CD4-positive, alpha-beta T cell (primary cell): ENCODE measurements around the gene SKAP1. TPM values are rescaled to one million over a fixed set of nuclear protein-coding genes. Genes with fewer than 3 reads are reported as not detected.
A peak's percentile ranks its signal among the peaks of the same experiment; 100 is the strongest.

Experiments used
- ATAC-seq: fragments of 200-7000 bp; cut with Tn5 transposase; one replicate; pipeline ENCODE4 v1.10.0; 2022; ENCODE audit warnings: mild to moderate bottlenecking; ENCODE audit not compliant: poor library complexity
- CTCF ChIA-PET: fragments of 350-600 bp; sonication (Branson Sonifier 250); formaldehyde crosslinking; loops from one replicate; lab custom pipeline; 2021; ENCODE audit warnings: antibody characterized with exemption, inconsistent platforms; lab: Charles Lee
- POLR2A ChIA-PET: fragments of 350-600 bp; sonication (Branson Sonifier 250); formaldehyde crosslinking; loops from one replicate; lab custom pipeline; 2021; ENCODE audit warnings: antibody characterized with exemption, inconsistent platforms; lab: Charles Lee
- DNase-seq, 14 experiments: peaks; one replicate each; pipeline ENCODE4 v3.0.0-alpha.2; 2013 to 2020; ENCODE audit warnings: mixed read lengths in 2 of 14
- H3K27ac ChIP-seq, 2 donors: one replicate each; pipeline versions ENCODE4 v1.5.1 to v1.7.0; 2013; ENCODE audit warnings: low read length in 2 of 2, low read depth in 1 of 2, mild to moderate bottlenecking in 1 of 2
- H3K27me3 ChIP-seq, 2 experiments: 1 replicate in 1 of 2; 2 replicates in 1 of 2; pipeline versions ENCODE4 v1.6.1 to v1.7.0; 2013; ENCODE audit warnings: low read length in 2 of 2, control low read depth in 1 of 2, mild to moderate bottlenecking in 1 of 2, moderate library complexity in 1 of 2; ENCODE audit not compliant: insufficient read depth in 2 of 2, control insufficient read depth in 1 of 2
- H3K36me3 ChIP-seq: one replicate; pipeline ENCODE4 v1.6.1; 2013; ENCODE audit warnings: low read length, control low read depth; ENCODE audit not compliant: insufficient read depth
- H3K4me1 ChIP-seq: one replicate; pipeline ENCODE4 v1.6.1; 2013; ENCODE audit warnings: low read length, control low read depth; ENCODE audit not compliant: insufficient read depth
- H3K4me3 ChIP-seq: one replicate; pipeline ENCODE4 v1.5.1; 2013; ENCODE audit warnings: mild to moderate bottlenecking, low read length, moderate library complexity
- H3K9me3 ChIP-seq, 2 experiments: 1 replicate in 1 of 2; 2 replicates in 1 of 2; pipeline versions ENCODE4 v1.6.1 to v1.7.0; 2013; ENCODE audit warnings: low read length in 2 of 2, mild to moderate bottlenecking in 2 of 2, control low read depth in 1 of 2, moderate library complexity in 1 of 2; ENCODE audit not compliant: control insufficient read depth in 1 of 2, insufficient read depth in 1 of 2
- H3K27ac Mint-ChIP-seq: one replicate; pipeline ENCODE4 v1.8.0; 2020; ENCODE audit warnings: mixed read lengths
- H3K27me3 Mint-ChIP-seq: one replicate; pipeline ENCODE4 v1.8.0; 2021; ENCODE audit warnings: mixed read lengths
- H3K36me3 Mint-ChIP-seq: one replicate; pipeline ENCODE4 v1.8.0; 2021; ENCODE audit warnings: low read depth, mixed read lengths
- H3K4me1 Mint-ChIP-seq: one replicate; pipeline ENCODE4 v1.8.0; 2021; ENCODE audit warnings: low read depth, mixed read lengths
- H3K4me3 Mint-ChIP-seq: one replicate; pipeline ENCODE4 v1.8.0; 2020; ENCODE audit warnings: mild to moderate bottlenecking, mixed read lengths
- H3K9me3 Mint-ChIP-seq: one replicate; pipeline ENCODE4 v1.8.0; 2020; ENCODE audit warnings: mixed read lengths
- intact Hi-C, 2 experiments: fragments of 100-400 bp; cut with DNase I in 1 of 2; cut with micrococcal nuclease in 1 of 2; formaldehyde crosslinking; loops; one replicate each; pipeline versions ENCODE4 v1.15.1 to v1.9.0; 2023 to 2025; cut with DNase I, micrococcal nuclease
- total RNA-seq, 174 experiments: library from RNA in 2 of 174; stranded (reverse) in 2 of 174; gene quantifications; one replicate each; pipeline ENCODE4 v1.2.3 and lab custom pipeline; 2021 to 2026
- TF ChIP-seq, protein P1 (sequence below): fragments of 200-600 bp; IDR thresholded peaks from one replicate; pipeline ENCODE4 v1.8.0; 2022; ENCODE audit warnings: antibody characterized with exemption, mild to moderate bottlenecking

The SKAP1 gene
- total RNA-seq, 2 experiments from 2014 or later, result 92.0 to 95.1 TPM

- Mint-ChIP-seq H3K27me3 (no peaks in the 10 kb centered on the region), H3K4me3 (no peak overlapping the region), H3K4me1 (peaks cover 21% of the 10 kb centered on the region), H3K27ac (peak overlapping the region; percentile 10), H3K9me3 (no peaks in the 10 kb centered on the region), H3K36me3 (peaks cover 45% of the 10 kb centered on the region)
- Histone ChIP-seq H3K4me3 (no peak overlapping the region), H3K27me3 (no peaks in the 10 kb centered on the region), H3K9me3 (no peaks in the 10 kb centered on the region), H3K36me3 (peaks cover 32% of the 10 kb centered on the region), H3K4me1 (no peaks in the 10 kb centered on the region), H3K27ac (no peak overlapping the region)
- POLR2A ChIA-PET, result no interaction called here
- CTCF ChIA-PET, result interaction anchor here (0.6 to 1.6 kb wide), 4 partner anchors 18 to 44 kb away, joined by 3 read pairs; no protein-coding TSS in a partner anchor
- TF ChIP-seq, protein P1, sequence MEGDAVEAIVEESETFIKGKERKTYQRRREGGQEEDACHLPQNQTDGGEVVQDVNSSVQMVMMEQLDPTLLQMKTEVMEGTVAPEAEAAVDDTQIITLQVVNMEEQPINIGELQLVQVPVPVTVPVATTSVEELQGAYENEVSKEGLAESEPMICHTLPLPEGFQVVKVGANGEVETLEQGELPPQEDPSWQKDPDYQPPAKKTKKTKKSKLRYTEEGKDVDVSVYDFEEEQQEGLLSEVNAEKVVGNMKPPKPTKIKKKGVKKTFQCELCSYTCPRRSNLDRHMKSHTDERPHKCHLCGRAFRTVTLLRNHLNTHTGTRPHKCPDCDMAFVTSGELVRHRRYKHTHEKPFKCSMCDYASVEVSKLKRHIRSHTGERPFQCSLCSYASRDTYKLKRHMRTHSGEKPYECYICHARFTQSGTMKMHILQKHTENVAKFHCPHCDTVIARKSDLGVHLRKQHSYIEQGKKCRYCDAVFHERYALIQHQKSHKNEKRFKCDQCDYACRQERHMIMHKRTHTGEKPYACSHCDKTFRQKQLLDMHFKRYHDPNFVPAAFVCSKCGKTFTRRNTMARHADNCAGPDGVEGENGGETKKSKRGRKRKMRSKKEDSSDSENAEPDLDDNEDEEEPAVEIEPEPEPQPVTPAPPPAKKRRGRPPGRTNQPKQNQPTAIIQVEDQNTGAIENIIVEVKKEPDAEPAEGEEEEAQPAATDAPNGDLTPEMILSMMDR, result no peak
- no peak for DNase-seq
- no peak for ATAC-seq
- intact Hi-C loops, result no loop called here
Observed at GRCh38 chr17:48282303-48282702, 147.7 kb downstream of the SKAP1 start.

DNA sequence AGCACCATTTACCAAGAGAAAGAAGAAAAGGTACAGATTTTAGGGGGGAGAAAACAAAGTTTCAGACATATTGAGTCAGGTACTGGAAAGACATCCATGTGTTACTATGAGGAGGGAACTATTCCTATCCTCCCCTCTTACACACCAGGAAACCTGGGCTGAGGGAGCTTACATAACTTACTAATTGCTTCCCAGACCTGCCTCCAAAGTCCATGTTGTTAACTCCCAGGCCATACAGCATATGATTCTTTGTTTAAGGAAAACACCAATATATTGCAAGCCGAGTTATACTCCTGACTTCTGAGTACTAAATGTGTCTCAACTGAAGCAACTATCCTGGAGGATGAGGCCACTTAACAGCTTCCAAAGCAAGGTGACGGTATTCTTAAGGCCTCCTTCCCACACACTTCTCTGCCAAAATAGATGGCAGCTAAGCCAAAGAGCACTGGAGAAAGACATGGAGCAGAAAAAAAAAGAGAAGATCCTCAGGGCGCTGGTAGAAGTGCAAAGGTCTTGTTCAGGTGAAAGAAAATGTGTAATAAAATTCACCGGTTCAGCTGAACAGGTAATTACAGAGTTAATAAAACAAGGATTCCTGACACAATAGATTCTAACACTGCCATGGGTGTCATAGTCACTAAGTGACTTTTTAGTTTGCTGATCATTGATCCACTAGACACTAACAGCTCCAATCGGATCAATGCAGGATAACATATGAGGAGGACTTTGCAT lies 151.1 kb downstream of the SKAP1 start:
- CTCF ChIA-PET, result interaction anchor here (1.4 kb wide), 1 partner anchor 19 kb away, joined by 3 read pairs; no protein-coding TSS in a partner anchor
- H3K27ac Mint-ChIP-seq, result no peak overlapping the region
- POLR2A ChIA-PET, result interaction anchor here (1.5 kb wide), 1 partner anchor 10 kb away, joined by 4 read pairs; no protein-coding TSS in a partner anchor
- no peak overlapping the region for H3K27ac ChIP-seq
- TF ChIP-seq, protein P1, result no peak
- H3K4me3 Mint-ChIP-seq, result no peak overlapping the region
- intact Hi-C loops, result no loop called here
- DNase-seq, result no peak
- H3K4me1 Mint-ChIP-seq, result peaks cover 17% of the 10 kb centered on the region
- H3K27me3 ChIP-seq, result no peaks in the 10 kb centered on the region
- H3K36me3 Mint-ChIP-seq, result peaks cover 53% of the 10 kb centered on the region
- H3K4me1 ChIP-seq, result no peaks in the 10 kb centered on the region
- no peak for ATAC-seq
- no peaks in the 10 kb centered on the region for H3K9me3 Mint-ChIP-seq
- H3K9me3 ChIP-seq, result no peaks in the 10 kb centered on the region
- no peaks in the 10 kb centered on the region for H3K27me3 Mint-ChIP-seq
- H3K4me3 ChIP-seq, result no peak overlapping the region
- H3K36me3 ChIP-seq, result peaks cover 29% of the 10 kb centered on the region

DNA sequence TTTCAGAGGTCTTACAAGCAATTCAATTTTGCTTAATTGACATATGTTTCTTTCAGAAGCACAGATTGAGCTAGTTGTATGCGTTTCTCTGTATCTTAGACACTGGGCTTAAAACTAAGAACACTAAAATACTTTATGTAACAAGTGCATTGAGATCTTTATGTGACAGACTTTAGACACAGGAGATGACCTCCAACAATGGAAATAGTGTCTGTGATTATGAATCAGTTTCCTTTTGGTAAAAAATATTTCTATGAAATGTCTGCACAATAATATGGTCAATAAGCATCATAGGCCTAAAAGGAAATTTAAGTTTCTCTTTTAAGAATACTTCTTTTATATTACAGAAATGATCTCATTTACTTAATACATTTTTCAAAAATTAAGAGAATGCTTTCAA lies 153.2 kb downstream of the SKAP1 start:
- ChIA-PET CTCF (interaction anchor here (1.3 kb wide), 1 partner anchor 14 kb away, joined by 3 read pairs; no protein-coding TSS in a partner anchor), POLR2A (no interaction called here)
- no peak overlapping the region for H3K27ac Mint-ChIP-seq

More for the DNA sequence above, 153.2 kb downstream of the SKAP1 start:
- Histone ChIP-seq H3K4me1 (no peaks in the 10 kb centered on the region), H3K27me3 (no peaks in the 10 kb centered on the region), H3K9me3 (no peaks in the 10 kb centered on the region), H3K4me3 (no peak overlapping the region), H3K36me3 (peaks cover 24% of the 10 kb centered on the region), H3K27ac (no peak overlapping the region)
- TF ChIP-seq, protein P1, result no peak
- Mint-ChIP-seq H3K36me3 (peaks cover 44% of the 10 kb centered on the region), H3K9me3 (no peaks in the 10 kb centered on the region), H3K4me3 (no peak overlapping the region), H3K27me3 (no peaks in the 10 kb centered on the region), H3K4me1 (peaks cover 14% of the 10 kb centered on the region)
- ATAC-seq (no peak), DNase-seq (no peak)
- intact Hi-C loops, result no loop called here
